ENCODE results near the gene MARK2.

DNA sequence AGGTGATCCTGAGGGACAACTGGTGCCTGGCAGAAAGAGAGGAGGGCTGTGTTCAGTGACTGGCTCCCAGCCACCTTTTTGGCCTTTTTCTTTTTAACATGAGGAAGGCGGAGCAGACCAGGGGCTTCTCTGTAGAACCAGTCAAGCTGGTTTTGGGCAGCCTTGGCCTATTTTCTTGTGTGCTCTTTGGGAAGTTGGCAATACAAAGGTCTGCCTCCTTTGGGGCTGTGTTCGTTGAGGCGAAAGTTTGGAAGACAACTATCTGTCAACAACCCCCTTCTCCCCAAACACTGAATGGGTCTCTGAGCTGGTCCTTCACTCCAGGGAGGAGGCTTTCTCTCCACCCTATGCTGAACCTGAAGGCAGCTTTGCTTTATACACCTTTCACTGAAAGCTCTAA lies 8.5 kb downstream of the MARK2 start:
- no peak for TF ChIP-seq YY1 (IDR thresholded peaks at IDR 0.05; ENCODE audit: insufficient read depth, insufficient read length)
- no peak for TF ChIP-seq ZNF274 (IDR thresholded peaks at IDR 0.05; ENCODE audit: low read depth, low read length)

All from NT2/D1 (cell line).